Tongue (tissue), 2 donors: ENCODE results near the gene BCL2L14. TPM values are rescaled to one million over a fixed set of nuclear protein-coding genes. Genes with fewer than 3 reads are reported as not detected.
"Not testable (repeated sequence)": the region's sequence is repeated elsewhere in the genome, so short reads cannot be mapped to it uniquely, and the experiment has no call there.

Experiments
- DNase-seq: peaks from one replicate; pipeline ENCODE4 v3.0.0-alpha.2; 2015
- total RNA-seq: library from RNA; depleted of rRNA; stranded (reverse); fragments of >200 nt; gene quantifications from one replicate; pipeline ENCODE4 v1.2.3, GENCODE V29; 2014

BCL2L14 gene
- total RNA-seq, 1 donor from 2014 or later = not detected

GRCh38 chr12:12108441-12109058 is 37.8 kb downstream of the BCL2L14 start:
- DNase-seq = no peak

GRCh38 chr12:12110923-12111555 is 40.3 kb downstream of the BCL2L14 start:
- DNase-seq = not testable (repeated sequence)

GRCh38 chr12:12115514-12115913 is 44.8 kb downstream of the BCL2L14 start:
- DNase-seq = no peak

- no peak for DNase-seq
Measured at GRCh38 chr12:12116677-12117076, 45.9 kb downstream of the BCL2L14 start.

- no peak for DNase-seq
Measured at GRCh38 chr12:12121061-12121460, 50.3 kb downstream of the BCL2L14 start.

- no peak for DNase-seq
Measured at GRCh38 chr12:12123036-12123604, 52.4 kb downstream of the BCL2L14 start.

GRCh38 chr12:12126551-12126950 is 55.8 kb downstream of the BCL2L14 start:
- DNase-seq = no peak

- no peak for DNase-seq
Measured at GRCh38 chr12:12127304-12127703, 56.6 kb downstream of the BCL2L14 start.

- DNase-seq = no peak
Measured at GRCh38 chr12:12128670-12129069, 57.9 kb downstream of the BCL2L14 start.

GRCh38 chr12:12133259-12133658 is 62.5 kb downstream of the BCL2L14 start:
- no peak for DNase-seq

- no peak for DNase-seq
Measured at GRCh38 chr12:12133785-12134184, 63.0 kb downstream of the BCL2L14 start.

- no peak for DNase-seq
Measured at GRCh38 chr12:12138203-12139154, 67.7 kb downstream of the BCL2L14 start.

- no peak for DNase-seq
Measured at GRCh38 chr12:12141000-12141399, 70.3 kb downstream of the BCL2L14 start.

- not testable (repeated sequence) for DNase-seq
Measured at GRCh38 chr12:12144531-12144930, 73.8 kb downstream of the BCL2L14 start.

- DNase-seq = no peak
Measured at GRCh38 chr12:12147111-12147510, 76.4 kb downstream of the BCL2L14 start.

Other genes starting within 250 kb of the BCL2L14 start
- gene LRP6, start 196.1 kb downstream of the BCL2L14 start, total RNA-seq = 77.6 TPM